COLO668 (cell line): ENCODE results near the gene KDF1.
"Not testable (repeated sequence)": the region's sequence is repeated elsewhere in the genome, so short reads cannot be mapped to it uniquely, and the experiment has no call there.

Source experiments
- DNase-seq: peaks from one replicate; lab custom pipeline; 2025; ENCODE audit not compliant: unreplicated experiment; lab: John Stamatoyannopoulos, UW

The KDF1 gene

DNA sequence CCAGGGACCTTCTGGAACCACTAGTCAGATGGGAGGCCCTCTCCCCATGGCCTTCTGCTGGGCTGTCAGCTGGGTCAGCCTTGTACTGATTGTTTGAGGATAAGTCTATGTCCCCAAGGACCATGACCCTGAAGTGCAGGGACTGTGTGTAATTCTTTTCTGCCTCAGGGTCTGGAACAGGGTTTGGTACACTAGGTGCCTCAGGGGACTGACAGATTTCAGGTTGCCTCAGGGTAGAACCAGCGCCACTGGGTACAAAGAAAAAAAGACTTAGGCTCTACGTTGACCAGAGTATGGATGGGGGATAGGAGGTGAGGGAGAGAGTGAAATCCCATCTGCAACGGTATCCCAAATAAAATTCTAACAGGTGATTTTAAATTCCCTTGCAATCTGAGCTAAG lies 3.0 kb downstream of the KDF1 start:
- DNase-seq = no peak

DNA sequence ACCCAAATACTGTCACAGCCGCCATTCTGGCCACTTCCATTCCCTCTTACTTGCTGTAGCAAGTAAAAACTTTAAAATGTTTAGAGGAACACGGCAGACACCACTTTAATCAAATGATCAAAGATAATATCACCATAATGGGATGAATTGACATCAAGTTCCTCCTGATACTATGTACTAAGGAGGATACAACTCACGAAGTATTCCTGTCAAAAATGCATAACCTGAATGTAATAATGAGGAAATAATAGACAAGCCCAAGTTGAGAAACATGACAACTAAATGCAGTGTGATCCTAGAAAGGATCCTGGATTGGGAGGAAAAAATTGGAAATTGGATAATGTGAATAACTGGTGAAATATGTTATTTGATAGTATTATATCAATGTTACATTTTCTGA lies 3.9 kb downstream of the KDF1 start:
- DNase-seq = no peak

DNA sequence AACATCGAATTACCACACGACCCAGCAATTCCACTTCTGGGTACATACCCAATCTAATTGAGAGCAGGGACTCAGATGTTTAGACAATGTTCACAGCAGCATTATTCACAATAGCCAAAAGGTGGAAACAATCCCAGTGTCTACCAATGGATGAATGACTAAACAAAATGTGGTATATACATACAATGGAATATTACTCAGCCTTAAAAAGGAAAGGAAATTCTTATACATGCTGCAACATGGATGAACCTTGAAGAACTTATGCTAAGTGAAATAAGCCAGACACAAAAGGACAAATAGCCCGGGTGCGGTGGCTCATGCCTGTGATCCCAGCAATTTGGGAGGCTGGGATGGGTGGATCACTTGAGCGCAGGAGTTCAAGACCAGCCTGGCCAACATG lies 6.9 kb downstream of the KDF1 start:
- DNase-seq = no peak

DNA sequence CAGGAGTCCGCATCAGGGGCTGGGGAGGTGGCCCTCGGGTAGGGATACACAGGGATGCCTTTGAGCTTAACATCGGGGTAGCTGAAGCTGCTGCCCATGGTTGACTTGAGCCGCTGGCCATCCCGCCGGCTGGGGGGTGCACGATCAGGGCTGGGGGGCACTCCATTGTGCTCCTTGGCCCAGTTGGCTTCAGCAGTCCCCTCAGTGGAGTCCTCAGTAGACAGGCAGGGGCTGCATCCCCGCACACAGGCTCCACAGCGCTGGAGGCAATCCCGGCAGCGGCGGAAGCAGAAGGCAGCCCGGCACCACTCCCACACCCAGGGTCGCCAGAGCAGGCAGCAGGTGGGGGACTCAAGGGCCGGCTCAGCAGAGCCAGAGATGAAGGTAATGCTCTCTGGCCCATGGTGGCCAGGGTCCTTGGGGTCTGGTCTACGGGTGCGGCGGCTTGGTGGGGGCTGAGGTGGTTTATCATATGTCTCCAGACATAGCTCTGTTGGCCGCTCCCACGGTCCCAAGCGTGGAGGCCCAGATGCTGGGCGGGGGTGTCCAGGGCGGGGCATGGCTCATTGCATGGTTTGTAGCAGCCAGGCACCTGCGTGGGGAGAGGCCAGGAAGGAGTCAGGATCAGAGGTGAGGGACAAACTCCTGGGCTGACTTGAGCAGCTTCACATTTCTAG lies 8.3 kb downstream of the KDF1 start:
- no peak for DNase-seq

DNA sequence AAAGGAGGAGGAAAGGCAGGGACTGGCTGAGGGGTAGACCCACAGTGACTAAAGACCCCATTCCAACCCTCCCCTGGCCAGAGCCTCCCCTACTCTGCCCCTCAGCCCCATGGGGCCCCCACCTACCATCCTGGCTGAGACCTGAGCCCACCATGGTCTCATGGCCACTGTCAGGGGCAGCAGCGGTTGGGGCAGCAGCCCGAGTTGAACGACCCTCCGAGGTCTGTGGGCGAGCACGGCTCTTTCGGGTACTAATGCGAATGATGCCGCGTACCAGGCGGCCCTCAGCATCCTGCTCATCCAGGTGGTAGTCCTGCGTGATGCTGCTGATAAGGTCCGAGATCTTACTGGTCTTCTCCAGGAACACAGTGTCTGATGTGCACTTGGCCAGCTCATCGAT lies 9.1 kb downstream of the KDF1 start:
- DNase-seq = no peak

DNA sequence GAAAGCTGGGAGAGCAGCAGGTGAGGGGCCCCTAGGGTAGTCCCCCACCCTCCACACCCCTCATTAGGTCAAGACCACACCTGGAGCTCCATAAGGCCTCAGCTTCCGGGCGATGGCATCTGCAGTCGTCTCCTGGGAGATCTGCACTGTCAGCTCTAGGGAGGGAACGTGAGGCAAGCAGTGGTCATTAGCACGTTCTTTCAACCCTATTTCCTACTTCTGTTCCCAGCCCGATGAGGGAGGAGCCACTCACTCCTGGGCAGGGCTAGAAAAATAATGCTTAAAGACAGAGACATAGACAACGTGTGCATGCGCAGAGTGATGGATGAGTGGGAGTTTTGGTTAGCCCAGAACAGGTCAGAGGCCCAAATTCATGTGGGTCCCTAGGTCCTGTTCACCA lies 9.7 kb downstream of the KDF1 start:
- no peak for DNase-seq

DNA sequence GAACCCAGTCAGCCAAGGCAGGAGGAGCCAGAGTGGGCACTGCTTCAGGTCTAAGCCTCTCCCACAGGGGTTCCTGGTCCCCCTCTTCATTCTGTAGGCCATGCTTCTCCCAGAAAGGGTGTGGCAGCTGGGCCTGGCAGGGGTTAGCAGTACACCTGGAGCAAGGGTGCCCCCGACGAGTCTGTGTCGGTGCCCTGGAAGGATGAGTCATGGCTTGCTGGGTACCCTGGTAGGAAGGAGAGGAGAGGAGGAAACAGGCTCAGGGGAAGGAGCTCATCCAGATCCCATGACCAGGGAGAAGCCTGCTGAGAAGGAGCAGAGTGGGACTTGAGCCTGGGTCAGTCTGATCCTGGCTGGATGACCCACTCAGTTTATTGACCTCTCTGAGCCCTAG lies 10.3 kb downstream of the KDF1 start:
- peak; percentile 39 for DNase-seq

DNA sequence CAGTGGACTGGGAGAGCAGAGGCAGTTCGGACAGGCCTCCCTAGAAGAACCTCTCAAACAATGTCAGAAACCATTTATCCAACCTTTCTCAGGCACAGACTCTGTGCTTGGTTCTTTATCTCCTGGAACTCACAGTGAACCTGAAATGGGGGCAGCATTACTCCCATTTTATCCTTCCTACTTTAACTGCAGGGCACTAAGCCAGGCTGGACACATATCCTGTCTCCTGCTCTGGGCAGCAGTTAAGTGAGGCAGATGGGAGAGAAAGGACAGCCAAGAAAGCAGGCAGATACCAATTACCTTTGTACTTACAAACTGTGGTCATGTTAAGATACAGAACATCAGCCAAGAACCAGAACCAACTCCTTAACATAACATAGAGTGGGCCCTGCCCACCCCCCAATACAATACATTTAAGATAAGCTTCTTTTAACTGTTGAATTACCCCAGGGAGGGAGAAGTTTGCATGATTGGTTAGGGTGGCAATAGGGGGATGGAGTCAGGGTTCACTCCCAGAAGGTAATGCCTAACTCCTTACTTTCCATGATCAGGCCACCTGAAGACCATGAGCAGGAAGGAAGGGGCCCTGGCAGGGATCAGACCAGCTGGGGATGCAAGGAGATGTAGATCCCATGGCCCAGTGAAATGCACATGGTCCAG lies 10.9 kb downstream of the KDF1 start:
- DNase-seq = no peak

DNA sequence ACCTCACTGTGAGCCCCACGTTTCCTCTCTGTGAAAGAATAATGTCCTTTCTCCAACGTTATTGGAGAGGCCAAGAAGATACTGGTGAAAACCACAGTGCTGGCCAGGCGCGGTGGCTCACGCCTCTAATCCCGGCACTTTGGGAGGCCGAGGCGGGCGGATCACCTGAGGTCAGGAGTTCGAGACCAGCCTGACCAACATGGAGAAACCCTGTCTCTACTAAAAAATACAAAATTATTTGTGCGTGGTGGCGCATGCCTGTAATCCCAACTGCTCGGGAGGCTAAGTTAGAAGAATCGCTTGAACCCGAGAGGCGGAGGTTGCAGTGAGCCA lies 11.6 kb downstream of the KDF1 start:
- DNase-seq = not testable (repeated sequence)

DNA sequence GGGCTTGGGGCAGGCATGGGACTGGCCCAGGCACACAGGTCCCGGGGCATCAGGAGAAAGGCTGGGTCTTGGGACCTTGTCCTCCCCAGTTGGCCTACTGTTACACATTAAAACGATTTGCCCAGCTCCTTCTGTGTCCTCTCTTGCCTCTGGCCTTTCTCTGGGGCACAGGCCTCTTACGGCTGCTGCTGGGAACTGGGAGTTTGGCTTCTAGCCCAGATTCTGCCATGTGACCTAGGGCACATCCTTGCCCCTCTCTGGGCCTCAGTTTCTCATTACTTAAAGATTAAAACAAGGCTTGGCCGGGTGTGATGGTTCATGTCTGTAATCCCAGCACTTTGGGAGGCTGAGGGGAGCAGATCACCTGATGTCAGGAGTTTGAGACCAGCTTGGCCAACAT lies 14.0 kb downstream of the KDF1 start:
- DNase-seq = no peak

DNA sequence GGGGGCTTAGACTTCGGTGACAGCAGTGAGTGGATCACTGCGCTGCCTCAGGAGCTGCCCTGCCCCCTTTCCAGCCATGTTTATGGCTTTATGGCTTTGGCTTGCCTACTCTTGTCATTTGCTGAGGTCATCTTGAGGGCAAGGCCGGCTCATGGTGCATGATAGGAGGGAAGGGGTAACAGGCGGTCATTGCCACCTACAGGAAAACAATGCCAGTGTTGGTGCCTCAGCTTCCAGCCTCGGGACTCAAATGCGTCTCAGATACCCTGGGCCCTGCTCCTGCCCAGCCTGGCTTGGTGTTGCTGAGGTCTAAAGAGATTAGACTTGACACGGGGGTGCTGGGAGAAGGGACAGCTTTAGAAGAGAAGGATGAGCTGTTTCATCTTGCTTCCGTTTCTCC lies 14.5 kb downstream of the KDF1 start:
- DNase-seq = no peak

DNA sequence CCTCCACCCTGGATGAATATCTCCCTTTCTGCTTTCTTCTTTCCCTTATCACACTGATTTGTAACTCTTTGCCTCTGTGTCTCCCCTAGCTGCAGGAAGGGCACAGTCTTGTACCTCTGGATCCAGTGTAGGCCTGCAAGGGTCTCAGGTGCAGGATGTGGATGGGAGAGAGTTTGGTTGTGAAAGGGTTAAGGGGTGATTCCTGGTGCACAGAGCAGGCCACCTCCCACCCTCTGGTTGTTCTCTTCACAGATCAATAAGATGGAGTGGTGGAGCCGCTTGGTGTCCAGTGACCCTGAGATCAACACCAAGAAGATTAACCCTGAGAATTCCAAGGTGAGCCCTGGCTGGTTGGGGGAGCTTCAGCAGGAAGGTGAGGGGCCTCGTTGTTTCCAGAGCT lies 15.1 kb downstream of the KDF1 start:
- no peak for DNase-seq

DNA sequence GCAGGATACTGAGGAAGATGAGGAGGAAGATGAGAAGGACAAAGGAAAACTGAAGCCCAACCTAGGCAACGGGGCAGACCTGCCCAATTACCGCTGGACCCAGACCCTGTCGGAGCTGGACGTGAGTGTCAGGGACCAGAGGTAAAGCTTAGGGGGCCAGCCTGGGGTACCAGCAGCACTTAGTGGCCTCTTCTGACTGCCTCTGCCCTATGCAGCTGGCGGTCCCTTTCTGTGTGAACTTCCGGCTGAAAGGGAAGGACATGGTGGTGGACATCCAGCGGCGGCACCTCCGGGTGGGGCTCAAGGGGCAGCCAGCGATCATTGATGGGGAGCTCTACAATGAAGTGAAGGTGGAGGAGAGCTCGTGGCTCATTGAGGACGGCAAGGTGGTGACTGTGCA lies 17.6 kb downstream of the KDF1 start:
- no peak for DNase-seq

DNA sequence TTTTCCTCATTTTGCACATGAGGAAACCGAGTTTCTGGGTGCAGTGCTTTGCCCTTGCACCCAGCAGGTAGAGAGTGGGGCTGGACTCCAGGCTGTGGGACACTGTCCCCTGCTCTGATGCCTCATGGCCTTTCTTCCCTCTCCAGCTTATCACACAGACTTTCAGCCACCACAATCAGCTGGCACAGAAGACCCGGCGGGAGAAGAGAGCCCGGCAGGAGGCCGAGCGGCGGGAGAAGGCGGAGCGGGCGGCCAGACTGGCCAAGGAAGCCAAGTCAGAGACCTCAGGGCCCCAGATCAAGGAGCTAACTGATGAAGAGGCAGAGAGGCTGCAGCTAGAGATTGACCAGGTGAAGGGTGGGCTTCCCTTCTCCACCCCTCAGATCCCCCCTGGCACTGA lies 19.0 kb downstream of the KDF1 start:
- no peak for DNase-seq

DNA sequence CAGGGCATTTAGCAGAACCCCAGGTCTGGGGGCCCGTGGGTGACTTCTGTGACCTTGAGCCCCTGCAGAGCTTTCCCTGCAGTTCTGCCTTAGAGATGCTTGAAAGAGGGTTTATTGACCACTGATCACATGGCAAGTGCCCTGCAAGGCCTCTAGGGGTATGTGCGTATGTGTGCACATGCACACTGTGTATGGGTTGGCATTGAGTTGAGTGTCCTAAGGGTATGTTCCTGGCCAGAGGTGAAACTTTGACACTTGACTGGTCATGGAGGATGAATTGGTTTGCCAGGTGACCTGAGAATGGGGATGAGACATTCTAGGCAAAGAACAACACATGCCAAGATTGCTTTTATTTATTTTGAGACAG lies 21.6 kb downstream of the KDF1 start:
- DNase-seq = no peak

DNA sequence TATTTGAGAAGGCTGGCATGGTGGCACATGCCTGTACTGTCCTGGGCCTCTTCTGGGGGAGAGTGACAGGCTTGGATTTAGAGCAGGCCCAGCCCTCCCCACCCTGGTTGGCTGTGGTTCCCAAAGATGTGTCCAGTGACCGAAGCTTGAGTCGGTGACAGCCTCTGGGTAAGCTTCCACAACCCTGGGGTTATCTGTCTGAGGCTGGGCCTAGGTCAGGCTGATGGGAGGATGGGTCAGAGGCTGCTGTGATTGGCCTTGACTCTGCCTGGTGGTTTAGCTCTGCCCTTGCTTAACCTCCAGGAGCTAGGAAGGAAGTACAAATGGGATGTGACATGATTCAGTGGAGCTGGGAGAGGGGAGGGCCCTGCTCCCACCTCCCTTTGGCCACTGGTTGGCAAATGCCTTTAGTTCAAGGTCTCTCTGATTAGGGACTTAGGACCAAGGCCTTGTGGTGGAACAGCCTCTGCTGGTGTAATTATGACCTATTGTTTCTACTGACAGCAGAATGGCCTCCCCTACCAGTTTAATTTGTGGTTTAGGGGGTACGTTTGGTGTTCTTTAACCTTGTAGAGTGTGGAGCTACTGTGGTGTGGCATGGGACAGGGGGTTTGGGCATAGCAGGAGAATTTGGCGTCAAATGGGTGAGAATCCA lies 22.1 kb downstream of the KDF1 start:
- DNase-seq = no peak

DNA sequence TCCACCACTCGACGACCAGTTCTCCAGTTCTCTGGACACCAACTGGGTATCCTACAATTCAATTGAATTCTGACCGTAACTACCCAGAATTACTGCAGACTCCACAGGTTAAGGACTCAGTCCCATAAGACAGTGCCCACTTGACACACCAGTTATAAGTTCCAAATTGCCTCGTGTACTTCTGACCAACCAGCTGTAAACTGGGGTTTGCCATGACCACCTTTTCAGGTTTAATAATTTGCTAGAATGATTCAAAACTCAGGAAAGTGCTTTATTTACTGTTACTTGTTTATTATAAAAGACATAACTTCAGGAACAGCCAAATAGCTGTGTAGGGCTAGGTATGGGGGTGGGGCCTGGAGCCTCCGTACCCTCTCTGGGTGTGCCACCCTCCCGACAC lies 23.4 kb downstream of the KDF1 start:
- no peak for DNase-seq

DNA sequence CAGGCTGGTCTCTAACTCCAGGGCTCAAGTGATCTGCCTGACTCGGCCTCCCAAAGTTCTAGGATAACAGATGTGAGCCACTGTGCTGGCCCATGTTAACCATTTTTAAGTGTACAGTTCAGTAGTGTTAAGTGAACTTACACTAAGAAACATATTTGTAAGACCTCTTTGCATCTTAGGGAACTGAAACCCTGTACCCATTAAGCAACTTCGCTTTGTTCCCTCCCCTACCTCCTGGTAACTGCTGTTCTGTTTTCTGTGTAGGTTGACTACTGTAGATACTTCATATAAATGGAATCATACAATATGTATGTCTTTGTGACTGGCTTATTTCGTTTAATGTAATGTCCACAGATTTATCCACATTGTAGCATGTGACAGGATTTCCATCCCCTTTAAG lies 27.7 kb downstream of the KDF1 start:
- no peak for DNase-seq

DNA sequence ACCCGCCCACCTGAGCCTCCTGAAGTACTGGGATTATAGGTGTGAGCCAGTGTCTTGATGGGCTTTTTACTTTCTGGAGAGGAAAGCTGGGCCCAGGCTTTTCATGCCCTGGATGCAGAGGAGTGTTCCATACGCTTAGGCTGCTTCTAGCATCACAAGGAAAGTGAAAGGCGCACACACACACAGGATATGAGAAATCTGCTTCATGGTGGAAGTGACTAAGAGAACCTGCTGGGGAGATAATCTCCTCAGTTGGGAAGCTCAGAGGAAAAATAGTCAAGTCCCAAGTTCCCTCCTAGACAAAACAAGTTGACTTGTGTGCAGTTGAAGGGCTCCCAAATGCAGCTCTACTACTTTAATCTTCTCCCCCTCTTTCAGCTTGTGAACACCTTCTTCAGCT lies 36.6 kb downstream of the KDF1 start:
- no peak for DNase-seq

DNA sequence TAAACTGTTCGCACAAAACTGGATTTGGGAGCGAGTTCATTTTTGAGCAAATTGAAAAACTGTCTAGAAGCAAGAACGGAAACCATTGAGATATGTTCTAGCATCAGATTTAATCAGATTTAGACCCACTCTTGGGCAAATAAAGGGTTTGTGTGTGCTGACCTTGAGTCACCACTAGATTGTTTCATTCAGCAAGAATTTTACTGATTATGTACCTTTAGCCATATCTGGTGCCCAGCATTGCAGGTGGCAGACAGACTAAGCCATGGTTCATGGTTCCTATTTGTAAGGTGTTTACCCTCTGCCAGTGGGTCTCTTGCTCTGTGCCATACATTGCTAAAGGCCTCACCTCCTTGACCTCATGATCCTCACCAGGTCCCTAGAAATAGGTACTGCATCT lies 37.4 kb downstream of the KDF1 start:
- DNase-seq = no peak

DNA sequence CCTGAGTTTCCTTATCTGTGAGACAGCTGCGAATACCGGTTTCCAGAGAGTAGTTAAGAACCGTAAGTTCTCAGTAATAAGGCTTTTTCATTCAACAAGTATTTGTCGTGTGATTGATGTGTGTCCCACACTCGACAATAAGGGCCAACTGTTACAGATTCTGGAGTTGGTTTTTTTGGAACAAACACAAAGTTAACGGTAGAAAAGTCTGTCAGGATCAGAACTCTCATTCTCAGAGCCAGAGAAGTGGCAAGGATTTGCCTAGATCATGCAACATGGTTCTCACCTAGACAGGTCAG lies 37.9 kb downstream of the KDF1 start:
- no peak for DNase-seq

DNA sequence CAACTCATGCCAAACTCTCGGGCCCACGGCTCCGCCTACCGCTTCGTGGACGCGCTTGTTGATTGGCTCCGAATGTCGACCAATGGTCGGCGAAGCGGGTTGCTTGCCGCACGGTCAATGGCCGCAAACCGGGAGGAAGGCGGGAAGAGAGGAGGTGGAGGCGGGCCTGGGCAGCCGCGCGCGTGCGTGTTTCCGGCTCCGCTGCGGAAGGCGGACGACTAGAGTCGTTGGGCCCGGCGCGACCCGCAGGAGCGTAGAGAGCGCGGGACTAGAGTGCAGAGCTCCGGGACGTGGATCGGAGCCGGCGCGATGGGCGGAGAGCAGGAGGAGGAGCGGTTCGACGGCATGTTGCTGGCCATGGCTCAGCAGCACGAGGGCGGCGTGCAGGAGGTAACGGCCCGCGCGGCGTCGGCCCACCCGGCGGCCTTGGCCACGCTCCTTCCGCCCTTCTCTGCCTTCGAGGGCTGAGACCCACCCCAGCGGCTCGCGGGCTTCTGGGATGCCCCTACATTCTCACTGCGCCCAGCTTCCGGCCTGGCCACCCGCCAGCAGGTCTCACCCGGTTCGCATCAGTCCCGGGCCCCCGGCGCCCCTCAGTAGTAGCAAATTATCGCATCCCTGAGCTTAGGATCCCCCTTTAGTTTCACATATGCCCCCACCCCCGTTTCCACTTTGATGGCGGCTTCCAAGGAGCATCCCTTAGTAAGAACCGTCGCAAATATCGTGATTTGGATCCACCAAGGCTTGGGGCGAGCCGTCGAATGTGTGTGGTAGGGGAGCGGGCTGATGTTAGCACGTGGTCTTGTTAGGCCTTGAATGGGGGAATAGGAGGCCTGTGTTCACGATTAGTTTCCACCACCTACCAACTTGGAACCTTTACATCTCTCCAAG lies 38.5 kb downstream of the KDF1 start, which contains the start of gene NUDC:
Gene NUDC (plus strand): TSS at position 204 of the 891 bp plus-strand sequence. CDS start 106 bp downstream, at position 310.
- DNase-seq = peak; percentile 100
